ENCODE data around the gene SEPHS2. TPM values are rescaled to one million over a fixed set of nuclear protein-coding genes. Genes with fewer than 3 reads are reported as not detected.

SEPHS2 gene
- total RNA-seq, result 10 to 100 TPM; 56.7 to 59.9 TPM

DNA sequence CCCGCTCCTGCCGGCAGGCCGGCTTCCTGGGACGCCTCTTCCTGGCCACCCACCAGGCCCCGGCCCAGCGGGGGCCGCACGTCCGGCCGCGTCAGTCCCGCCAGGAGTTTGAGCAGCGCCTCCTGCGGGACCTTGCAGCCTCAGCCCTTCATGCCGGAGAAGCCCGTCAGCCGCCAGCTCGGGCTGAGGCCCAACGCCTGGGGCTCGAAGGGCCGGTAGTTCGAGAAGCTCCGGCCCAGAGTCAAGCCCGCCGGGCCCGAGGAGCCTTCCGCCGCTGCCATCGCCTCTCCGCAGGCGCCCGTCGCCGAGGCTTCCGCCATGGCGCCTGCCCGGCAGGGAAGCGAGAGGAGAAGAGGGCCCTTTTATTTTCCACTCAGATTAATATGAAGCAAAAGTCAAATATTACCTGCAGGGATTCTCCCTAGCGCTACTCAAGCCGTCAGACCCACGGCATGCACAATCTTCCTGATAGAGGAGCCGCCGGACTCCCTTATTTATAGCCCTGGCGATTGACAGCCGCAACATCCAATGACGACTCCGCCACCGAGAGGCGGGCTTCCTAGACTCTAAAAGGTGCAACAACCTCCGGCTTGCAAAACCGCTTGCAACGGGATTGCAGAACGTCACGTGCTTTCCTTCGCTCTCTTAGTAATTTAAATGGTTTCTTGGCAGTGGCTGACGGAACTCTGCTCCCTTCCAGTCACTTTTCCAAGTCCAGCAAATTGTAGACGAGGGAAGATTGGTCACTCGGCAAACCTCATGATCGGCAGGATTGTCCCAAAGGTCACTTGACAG is at the start of gene SEPHS2:
Gene SEPHS2, minus strand, starts transcription at position 467 of the 795 bp plus-strand sequence. Its CDS starts 147 bp downstream, at position 320.

DNA sequence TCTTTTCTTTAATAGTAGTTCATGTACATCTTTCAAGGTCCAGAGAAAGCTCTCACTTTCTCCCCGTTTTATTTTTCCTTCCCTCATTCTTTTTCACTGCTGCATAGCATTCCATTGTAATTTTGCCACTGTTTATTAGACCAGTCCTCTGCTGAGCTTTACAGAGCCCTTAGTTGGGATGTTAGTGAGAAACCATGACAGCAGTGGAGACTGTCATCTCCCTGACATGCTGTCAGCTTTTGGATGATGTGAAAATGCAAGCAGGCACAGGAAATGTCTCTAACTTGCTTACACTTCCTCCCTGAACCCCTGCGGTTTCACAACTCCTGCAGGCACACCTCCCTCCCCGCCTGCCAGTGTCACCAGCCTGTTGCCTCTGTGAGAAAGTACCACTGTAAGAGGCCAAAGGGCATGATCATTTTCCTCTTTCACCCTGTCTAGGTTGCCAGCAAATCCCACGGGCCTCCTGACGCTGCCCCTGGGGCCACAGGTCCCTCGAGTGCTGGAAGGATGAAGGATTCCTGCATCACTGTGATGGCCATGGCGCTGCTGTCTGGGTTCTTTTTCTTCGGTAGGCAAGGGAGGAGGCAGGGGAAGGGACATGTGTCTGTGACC is 26.8 kb upstream of the SEPHS2 start, which contains the start of gene ITGAL:
Gene ITGAL, plus strand, starts transcription at position 415 of the 615 bp plus-strand sequence. Its CDS starts 96 bp downstream, at position 511.

DNA sequence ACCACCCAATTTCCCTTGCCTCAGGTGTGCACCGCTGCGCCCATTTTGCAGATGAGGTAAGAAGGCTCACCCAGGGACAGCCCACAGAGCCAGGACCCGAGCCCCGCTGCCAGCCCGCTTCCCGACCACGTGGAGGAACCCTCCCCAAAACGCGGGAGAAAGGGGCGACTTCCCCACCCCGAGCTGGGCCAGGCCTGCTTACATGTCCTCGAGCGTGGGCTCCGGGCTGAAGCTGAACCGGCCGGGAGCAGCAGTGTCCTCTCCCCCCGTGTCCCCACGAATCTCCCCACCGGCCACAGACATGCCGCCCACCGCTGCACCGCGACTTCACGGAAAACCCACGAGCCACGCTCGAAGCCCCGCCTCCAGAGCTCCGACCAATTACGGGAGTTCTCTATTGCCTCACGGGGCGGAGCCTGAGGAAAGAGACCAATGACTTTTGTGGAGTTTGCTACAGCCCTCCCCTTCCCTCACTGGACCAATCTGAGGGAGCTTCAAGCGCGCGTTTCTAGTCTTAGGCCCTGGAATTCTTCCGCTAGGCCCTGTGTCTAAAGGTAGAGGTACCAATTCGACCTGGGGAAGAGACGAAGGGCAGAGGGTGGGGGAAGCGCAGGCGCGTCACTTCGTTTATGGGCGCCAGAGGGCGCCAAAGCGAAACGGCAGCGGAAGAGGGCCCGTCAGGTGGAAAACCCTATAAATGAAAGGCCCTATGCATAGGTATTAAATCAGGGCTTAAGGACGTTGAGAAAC is 15.8 kb downstream of the SEPHS2 start, which contains the start of gene DCTPP1:
Gene DCTPP1, minus strand, starts transcription at position 353 of the 750 bp plus-strand sequence. Its CDS starts 50 bp downstream, at position 303.

GRCh38 chr16:30407102-30407803 is 38.4 kb downstream of the SEPHS2 start, which contains the start of gene ZNF771:
TSS of gene ZNF771 (plus strand) at chr16:30407606. CDS start at chr16:30408054, 448 bp downstream.

DNA sequence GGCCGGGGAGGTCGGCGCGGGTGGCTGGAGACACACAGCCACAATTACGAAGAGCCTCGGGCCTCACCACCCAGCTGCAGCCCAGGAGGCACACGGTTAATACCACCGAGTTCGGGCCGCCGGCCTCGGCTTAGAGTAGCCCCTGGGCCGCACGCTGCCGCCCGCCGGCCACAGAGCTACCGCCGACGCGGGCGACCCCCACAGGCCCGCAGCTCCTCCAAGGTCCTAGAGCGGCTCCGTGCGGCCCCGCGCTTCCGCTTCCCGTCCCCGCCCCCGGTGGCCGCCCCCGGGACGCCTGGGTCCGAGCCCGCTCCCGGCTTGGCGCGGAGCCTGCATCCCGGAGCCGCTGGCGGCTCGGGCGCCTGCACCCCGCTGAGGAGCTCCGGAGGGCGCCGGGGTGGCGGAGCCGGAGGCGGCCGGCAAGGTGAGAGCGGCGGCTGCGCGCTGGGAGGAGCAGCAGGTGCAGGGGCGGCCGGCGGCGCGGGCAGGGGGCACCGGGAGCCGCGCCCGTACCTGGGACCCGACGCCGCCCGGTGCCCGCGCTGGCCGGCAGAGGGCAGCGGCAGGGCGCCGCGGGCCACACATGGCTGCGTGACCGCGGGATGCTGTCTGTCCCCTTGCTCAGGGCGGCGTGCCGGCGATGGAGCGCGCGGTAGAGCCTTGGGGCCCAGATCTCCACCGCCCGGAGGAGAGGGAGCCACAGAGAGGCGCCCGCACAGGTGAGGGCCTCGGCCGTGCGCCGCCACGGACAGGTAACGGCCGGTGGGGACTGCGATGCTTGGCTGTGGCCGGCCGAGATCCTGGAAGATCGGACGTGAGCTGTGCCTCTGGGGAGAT is 50.3 kb downstream of the SEPHS2 start, which contains the start of gene ZNF48:
Gene ZNF48, plus strand, starts transcription at position 266 of the 837 bp plus-strand sequence. Its CDS starts 375 bp downstream, at position 641.

Other genes with a start within 250 kb of the SEPHS2 start
- gene SULT1A3, start 246.6 kb downstream of the SEPHS2 start, total RNA-seq, result 10 to 100 TPM; 24.0 to 31.6 TPM
- 10 to 100 TPM in 1 of 2 experiments, 1 to 10 TPM in 1; 7.5 to 15.5 TPM for gene NPIPB13, start 197.4 kb downstream of the SEPHS2 start, total RNA-seq
- 10 to 100 TPM; 51.3 to 55.5 TPM for gene CD2BP2, start 90.6 kb downstream of the SEPHS2 start, total RNA-seq
- gene TBC1D10B, start 75.4 kb downstream of the SEPHS2 start, total RNA-seq, result 10 to 100 TPM; 55.5 to 58.2 TPM
- under 1 TPM in 1 of 2 experiments, not detected in 1; 0.78 TPM for gene MYL11, start 71.1 kb downstream of the SEPHS2 start, total RNA-seq
- 100 to 1,000 TPM; 383 to 413 TPM for gene SEPTIN1, start 63.3 kb downstream of the SEPHS2 start, total RNA-seq
- gene ZNF48, start 50.5 kb downstream of the SEPHS2 start, total RNA-seq, result 10 to 100 TPM; 14.3 to 14.9 TPM
- gene ZNF771, start 38.3 kb downstream of the SEPHS2 start, total RNA-seq, result 1 to 10 TPM; 3.8 to 4.3 TPM
- gene DCTPP1, start 15.8 kb downstream of the SEPHS2 start, total RNA-seq, result 10 to 100 TPM; 39.9 to 40.3 TPM
- 100 to 1,000 TPM; 550 to 559 TPM for gene ITGAL, start 26.9 kb upstream of the SEPHS2 start, total RNA-seq
- 1 to 10 TPM; 4.9 to 5.3 TPM for gene ZNF768, start 80.7 kb upstream of the SEPHS2 start, total RNA-seq
- gene ZNF747, start 89.0 kb upstream of the SEPHS2 start, total RNA-seq, result 10 to 100 TPM; 11.8 to 12.3 TPM
- 10 to 100 TPM; 18.1 to 18.5 TPM for gene ZNF764, start 112.5 kb upstream of the SEPHS2 start, total RNA-seq
- 10 to 100 TPM; 16.3 TPM for gene ZNF688, start 125.8 kb upstream of the SEPHS2 start, total RNA-seq
- gene ZNF785, start 139.8 kb upstream of the SEPHS2 start, total RNA-seq, result 10 to 100 TPM; 18.2 to 19.7 TPM
- gene ZNF689, start 164.5 kb upstream of the SEPHS2 start, total RNA-seq, result 10 to 100 TPM; 10.6 to 10.8 TPM
- 10 to 100 TPM; 71.0 to 75.9 TPM for gene PRR14, start 205.1 kb upstream of the SEPHS2 start, total RNA-seq
- gene FBRS, start 212.6 kb upstream of the SEPHS2 start, total RNA-seq, result 10 to 100 TPM; 95.3 to 95.6 TPM